ENCODE results near the gene PDPK1.

- peak in 1 of 11 experiments; percentile 9 for TF ChIP-seq CTCF (IDR thresholded peaks at IDR 0.05 in 8 of 11, conservative IDR thresholded peaks at IDR 0.05 in 3 of 11)
- peak in 1 of 3 donors; percentile 19 for TF ChIP-seq POLR2A (IDR thresholded peaks at IDR 0.05)
- peak; percentile 73 to 81 (median 81) for TF ChIP-seq POLR2AphosphoS5 (IDR thresholded peaks at IDR 0.05)
Measured at GRCh38 chr16:2537451-2538379, at the start of gene PDPK1.

Measured in spleen (tissue), 7 donors.